Erythroblast (primary cell): ENCODE results near the gene CKS1B.

Experiments
- GATA1 ChIP-seq: IDR thresholded peaks from 2 replicates; pipeline ENCODE4 v1.6.1; 2011; ENCODE audit warnings: low read depth, mild to moderate bottlenecking, control low read depth, low read length, moderate library complexity
- POLR2A ChIP-seq: IDR thresholded peaks from 2 replicates; pipeline ENCODE4 v1.6.1; 2011; ENCODE audit warnings: mild to moderate bottlenecking, low read length

DNA sequence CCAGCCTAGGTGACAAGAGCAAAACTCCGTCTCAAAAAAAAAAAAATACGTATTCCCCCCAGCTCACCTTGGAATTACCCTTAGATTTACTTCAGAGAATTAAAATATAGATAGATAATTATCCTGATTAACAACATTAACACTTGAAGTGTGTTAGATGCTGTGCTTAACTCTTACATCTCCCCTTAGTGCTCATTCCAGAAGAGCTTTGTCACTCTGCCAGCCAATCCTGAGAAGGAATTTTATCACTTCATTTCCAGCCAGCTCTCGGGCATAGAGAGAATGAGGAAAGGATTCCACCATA lies 2.3 kb upstream of the CKS1B start:
- no peak for TF ChIP-seq POLR2A
- TF ChIP-seq GATA1 = no peak
